ENCODE results near the gene SPEM1.

Gene SPEM1

DNA sequence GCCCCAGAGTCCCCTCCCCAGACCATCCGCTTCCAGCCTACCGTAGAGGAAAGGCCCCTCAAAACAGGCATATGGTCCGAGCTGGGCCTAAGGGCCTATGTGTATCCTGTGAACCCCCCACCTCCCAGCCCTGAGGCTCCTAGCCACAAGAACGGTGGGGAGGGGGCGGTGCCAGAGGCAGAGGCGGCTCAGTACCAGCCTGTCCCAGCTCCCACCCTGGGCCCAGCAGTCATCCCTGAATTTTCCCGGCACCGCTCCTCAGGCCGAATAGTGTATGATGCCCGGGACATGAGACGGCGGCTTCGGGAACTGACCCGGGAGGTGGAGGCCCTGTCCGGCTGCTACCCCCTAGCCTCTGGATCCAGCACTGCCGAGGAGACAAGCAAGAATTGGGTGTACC is 1.1 kb downstream of the SPEM1 start:
- TF ChIP-seq EZH2phosphoT487 (IDR thresholded peaks at IDR 0.05; ENCODE audit: low read depth) (no peak), CTCF (IDR thresholded peaks at IDR 0.05; ENCODE audit: low read depth, low read length) (no peak)

GRCh38 chr17:7423679-7424078 is 3.6 kb downstream of the SPEM1 start:
- Histone ChIP-seq H3K4me3 (ENCODE audit: low read length) (no peak overlapping the region), H3K4me1 (ENCODE audit: low read length) (no peaks in the 10 kb centered on the region), H3K27me3 (ENCODE audit: low read depth, low read length) (no peaks in the 10 kb centered on the region), H2AFZ (ENCODE audit: low read depth, low read length) (no peak overlapping the region), H4K20me1 (ENCODE audit: insufficient read depth, low read length) (no peaks in the 10 kb centered on the region), H3K4me2 (ENCODE audit: low read length) (no peak overlapping the region), H3K79me2 (ENCODE audit: low read length) (no peaks in the 10 kb centered on the region), H3K9ac (ENCODE audit: low read length) (no peak overlapping the region), H3K36me3 (replicated peaks; ENCODE audit: low read depth, low read length) (no peaks in the 10 kb centered on the region), H3K27ac (ENCODE audit: low read length) (no peak overlapping the region), H3K9me3 (ENCODE audit: insufficient read depth, low read length) (no peaks in the 10 kb centered on the region)
- TF ChIP-seq CTCF (IDR thresholded peaks at IDR 0.05; ENCODE audit: low read depth, low read length) (no peak), EZH2phosphoT487 (IDR thresholded peaks at IDR 0.05; ENCODE audit: low read depth) (no peak)

More for the DNA sequence above, 1.1 kb downstream of the SPEM1 start:
- no peaks in the 10 kb centered on the region for H3K36me3 ChIP-seq (replicated peaks; ENCODE audit: low read depth, low read length)
- H4K20me1 ChIP-seq (ENCODE audit: insufficient read depth, low read length) = no peaks in the 10 kb centered on the region
- H3K27ac ChIP-seq (ENCODE audit: low read length) = no peak overlapping the region
- no peaks in the 10 kb centered on the region for H3K9me3 ChIP-seq (ENCODE audit: insufficient read depth, low read length)
- H3K4me3 ChIP-seq (ENCODE audit: low read length) = no peak overlapping the region
- H3K4me1 ChIP-seq (ENCODE audit: low read length) = no peaks in the 10 kb centered on the region
- no peak overlapping the region for H2AFZ ChIP-seq (ENCODE audit: low read depth, low read length)
- no peaks in the 10 kb centered on the region for H3K79me2 ChIP-seq (ENCODE audit: low read length)
- H3K9ac ChIP-seq (ENCODE audit: low read length) = no peak overlapping the region
- no peak overlapping the region for H3K4me2 ChIP-seq (ENCODE audit: low read length)
- no peaks in the 10 kb centered on the region for H3K27me3 ChIP-seq (ENCODE audit: low read depth, low read length)

- no peaks in the 10 kb centered on the region for H4K20me1 ChIP-seq (ENCODE audit: insufficient read depth, low read length)
Observed at GRCh38 chr17:7425316-7425715, 5.2 kb downstream of the SPEM1 start, which contains the start of gene SPEM2. TSS of gene SPEM2 (plus strand) at chr17:7425616. CDS start at chr17:7425689, 73 bp downstream.

GRCh38 chr17:7425756-7426155 is 5.6 kb downstream of the SPEM1 start:
- Histone ChIP-seq H3K79me2 (ENCODE audit: low read length) (no peaks in the 10 kb centered on the region), H3K27me3 (ENCODE audit: low read depth, low read length) (no peaks in the 10 kb centered on the region), H3K4me2 (ENCODE audit: low read length) (no peak overlapping the region), H3K36me3 (replicated peaks; ENCODE audit: low read depth, low read length) (no peaks in the 10 kb centered on the region), H3K9ac (ENCODE audit: low read length) (no peak overlapping the region), H4K20me1 (ENCODE audit: insufficient read depth, low read length) (no peaks in the 10 kb centered on the region), H3K9me3 (ENCODE audit: insufficient read depth, low read length) (no peaks in the 10 kb centered on the region), H3K27ac (ENCODE audit: low read length) (no peak overlapping the region), H3K4me3 (ENCODE audit: low read length) (no peak overlapping the region), H2AFZ (ENCODE audit: low read depth, low read length) (no peak overlapping the region), H3K4me1 (ENCODE audit: low read length) (no peaks in the 10 kb centered on the region)
- TF ChIP-seq CTCF (IDR thresholded peaks at IDR 0.05; ENCODE audit: low read depth, low read length) (no peak), EZH2phosphoT487 (IDR thresholded peaks at IDR 0.05; ENCODE audit: low read depth) (no peak)

More at GRCh38 chr17:7425316-7425715, 5.2 kb downstream of the SPEM1 start, which contains the start of gene SPEM2:
- Histone ChIP-seq H3K27me3 (ENCODE audit: low read depth, low read length) (no peaks in the 10 kb centered on the region), H3K79me2 (ENCODE audit: low read length) (no peaks in the 10 kb centered on the region), H3K4me3 (ENCODE audit: low read length) (no peak within 1 kb of the TSS), H3K4me2 (ENCODE audit: low read length) (no peak within 1 kb of the TSS), H3K36me3 (replicated peaks; ENCODE audit: low read depth, low read length) (no peaks in the 10 kb centered on the region), H3K9me3 (ENCODE audit: insufficient read depth, low read length) (no peaks in the 10 kb centered on the region), H3K27ac (ENCODE audit: low read length) (no peak within 1 kb of the TSS), H2AFZ (ENCODE audit: low read depth, low read length) (no peak within 1 kb of the TSS), H3K4me1 (ENCODE audit: low read length) (no peaks in the 10 kb centered on the region), H3K9ac (ENCODE audit: low read length) (no peak within 1 kb of the TSS)
- no peak for TF ChIP-seq CTCF (IDR thresholded peaks at IDR 0.05; ENCODE audit: low read depth, low read length)
- TF ChIP-seq EZH2phosphoT487 (IDR thresholded peaks at IDR 0.05; ENCODE audit: low read depth) = no peak
